ENCODE results near the gene PRLR. TPM values are rescaled to one million over a fixed set of nuclear protein-coding genes. Genes with fewer than 3 reads are reported as not detected.

The PRLR gene
- total RNA-seq, 1 donor from 2014 or later, result 1.6 TPM

- intact Hi-C loops (cut with DNase I), result no loop called here
- no peak overlapping the region for H3K27ac ChIP-seq
- TF ChIP-seq CTCF (IDR thresholded peaks at IDR 0.05), result no peak
- no peaks in the 10 kb centered on the region for H3K36me3 ChIP-seq
- no peak overlapping the region for H3K4me3 ChIP-seq
- H3K27me3 ChIP-seq, result no peaks in the 10 kb centered on the region
- no peaks in the 10 kb centered on the region for H3K4me1 ChIP-seq
- DNase-seq (no peak), ATAC-seq (no peak)
- H3K9me3 ChIP-seq, result no peaks in the 10 kb centered on the region
Observed at GRCh38 chr5:35010676-35011075, 219.6 kb downstream of the PRLR start.

GRCh38 chr5:35009657-35010056, 220.6 kb downstream of the PRLR start:
- TF ChIP-seq CTCF (IDR thresholded peaks at IDR 0.05), result no peak

GRCh38 chr5:35009019-35009418, 221.3 kb downstream of the PRLR start:
- Histone ChIP-seq H3K36me3 (no peaks in the 10 kb centered on the region), H3K4me3 (no peak overlapping the region), H3K27me3 (no peaks in the 10 kb centered on the region), H3K9me3 (no peaks in the 10 kb centered on the region), H3K4me1 (no peaks in the 10 kb centered on the region), H3K27ac (no peak overlapping the region)
- no peak for TF ChIP-seq CTCF (IDR thresholded peaks at IDR 0.05)
- ATAC-seq, result no peak
- intact Hi-C loops (cut with DNase I), result no loop called here
- no peak for DNase-seq

More at GRCh38 chr5:35009657-35010056, 220.6 kb downstream of the PRLR start:
- Histone ChIP-seq H3K27me3 (no peaks in the 10 kb centered on the region), H3K9me3 (no peaks in the 10 kb centered on the region), H3K4me3 (no peak overlapping the region), H3K4me1 (no peaks in the 10 kb centered on the region), H3K27ac (no peak overlapping the region), H3K36me3 (no peaks in the 10 kb centered on the region)
- intact Hi-C loops (cut with DNase I), result no loop called here
- DNase-seq, result no peak
- no peak for ATAC-seq

- Histone ChIP-seq H3K27ac (no peak overlapping the region), H3K4me3 (no peak overlapping the region), H3K27me3 (no peaks in the 10 kb centered on the region), H3K9me3 (no peaks in the 10 kb centered on the region), H3K36me3 (no peaks in the 10 kb centered on the region), H3K4me1 (no peaks in the 10 kb centered on the region)
- DNase-seq (no peak), ATAC-seq (no peak)
- intact Hi-C loops (cut with DNase I), result no loop called here
- no peak for TF ChIP-seq CTCF (IDR thresholded peaks at IDR 0.05)
Observed at GRCh38 chr5:35004771-35005170, 225.5 kb downstream of the PRLR start.

GRCh38 chr5:35004200-35004599, 226.1 kb downstream of the PRLR start:
- no peak for TF ChIP-seq CTCF (IDR thresholded peaks at IDR 0.05)
- DNase-seq, result no peak
- Histone ChIP-seq H3K27ac (no peak overlapping the region), H3K4me3 (no peak overlapping the region), H3K4me1 (no peaks in the 10 kb centered on the region), H3K36me3 (no peaks in the 10 kb centered on the region), H3K27me3 (no peaks in the 10 kb centered on the region), H3K9me3 (no peaks in the 10 kb centered on the region)
- intact Hi-C loops (cut with DNase I), result no loop called here
- no peak for ATAC-seq
